Stomach (tissue), 9 donors: ENCODE results near the gene SH3BP5. TPM values are rescaled to one million over a fixed set of nuclear protein-coding genes. Genes with fewer than 3 reads are reported as not detected.

Experiments
- DNase-seq, 2 donors: peaks; one replicate each; pipeline versions ENCODE4 v3.0.0 to v3.0.0-alpha.2; 2013 to 2019
- H3K27ac ChIP-seq, 5 donors: fragments of 200-600 bp in 4 of 5; sonication (generic) in 4 of 5; one replicate each; pipeline ENCODE4 v1.5.1; 2013 to 2019; ENCODE audit warnings: mild to moderate bottlenecking in 1 of 5, moderate library complexity in 1 of 5
- H3K27me3 ChIP-seq, 3 donors: fragments of 200-600 bp; sonication (generic); one replicate each; pipeline ENCODE4 v1.5.1; 2017 to 2019; ENCODE audit warnings: mixed run types in 1 of 3
- H3K36me3 ChIP-seq, 4 donors: fragments of 200-600 bp; sonication (generic); 1 replicate in 3 of 4; 2 replicates in 1 of 4; pipeline ENCODE4 v1.5.1; 2016 to 2019
- H3K4me1 ChIP-seq, 4 donors: fragments of 200-600 bp; sonication (generic); one replicate each; pipeline ENCODE4 v1.5.1; 2016 to 2019
- H3K4me3 ChIP-seq, 4 donors: fragments of 200-600 bp; sonication (generic) in 3 of 4; one replicate each; pipeline ENCODE4 v1.5.1; 2016 to 2019; ENCODE audit warnings: mild to moderate bottlenecking in 1 of 4
- H3K9me3 ChIP-seq, 4 donors: fragments of 200-600 bp; sonication (generic); one replicate each; pipeline ENCODE4 v1.5.1; 2016 to 2019
- EP300 ChIP-seq: sonication (generic); formaldehyde crosslinking; IDR thresholded peaks from one replicate; pipeline ENCODE4 v1.6.1; 2017; ENCODE audit warnings: antibody characterized with exemption
- POLR2A ChIP-seq, 4 donors: fragments of 450-650 bp; IDR thresholded peaks; one replicate each; pipeline ENCODE4 v1.6.1; 2016; ENCODE audit warnings: antibody characterized with exemption in 4 of 4, control low read depth in 2 of 4, mild to moderate bottlenecking in 1 of 4, moderate library complexity in 1 of 4
- POLR2AphosphoS5 ChIP-seq, 3 donors: sonication (generic); formaldehyde crosslinking; IDR thresholded peaks; one replicate each; pipeline ENCODE4 v1.6.1; 2016; ENCODE audit warnings: antibody characterized with exemption in 3 of 3
- WGBS, 5 donors: extraction: QIAGEN DNeasy Blood & Tissue Kit in 3 of 5; methylation state at CpG; one replicate each; pipeline versions ENCODE4 v1.1.5 to v1.1.7; 2013 to 2018; 5-methylcytosine and 5-hydroxymethylcytosine counted together
- intact Hi-C: fragments of 100-400 bp; cut with DNase I; formaldehyde crosslinking; loops from one replicate; pipeline ENCODE4 v1.15.1; 2023; ENCODE audit warnings: low total_unique reads
- polyA plus RNA-seq, 3 donors: library from polyadenylated mRNA; stranded (reverse); fragments of 200-250 nt; gene quantifications; one replicate each; pipeline ENCODE4 v1.2.3, GENCODE V29; 2013
- small RNA-seq, 4 donors: library from RNA; depleted of rRNA; stranded (forward); fragments of <200 nt; gene quantifications; one replicate each; pipeline ENCODE3, GENCODE V24; 2016
- total RNA-seq, 5 donors: library from RNA; depleted of rRNA; stranded (reverse); fragments of >200 nt; gene quantifications; one replicate each; pipeline versions ENCODE4 v1.1.0 to v1.2.3, GENCODE V29; 2014 to 2016
- TF ChIP-seq, protein P1 (sequence below), 7 experiments: fragments of 450-650 bp in 4 of 7; fragments of 200-600 bp in 3 of 7; sonication (generic) in 3 of 7; IDR thresholded peaks; one replicate each; pipeline ENCODE4 v1.5.1; 2016 to 2019; ENCODE audit warnings: antibody characterized with exemption in 7 of 7, control low read depth in 2 of 7, mild to moderate bottlenecking in 1 of 7
- donor health status: healthy with polysubstance abuse.
- donor health status: Bipolar disorder and iron deficiency.
- donor health status: healthy.

The SH3BP5 gene
- total and polyA plus RNA-seq, 8 donors = 1.8 to 43.7 (median 18.9) TPM

DNA sequence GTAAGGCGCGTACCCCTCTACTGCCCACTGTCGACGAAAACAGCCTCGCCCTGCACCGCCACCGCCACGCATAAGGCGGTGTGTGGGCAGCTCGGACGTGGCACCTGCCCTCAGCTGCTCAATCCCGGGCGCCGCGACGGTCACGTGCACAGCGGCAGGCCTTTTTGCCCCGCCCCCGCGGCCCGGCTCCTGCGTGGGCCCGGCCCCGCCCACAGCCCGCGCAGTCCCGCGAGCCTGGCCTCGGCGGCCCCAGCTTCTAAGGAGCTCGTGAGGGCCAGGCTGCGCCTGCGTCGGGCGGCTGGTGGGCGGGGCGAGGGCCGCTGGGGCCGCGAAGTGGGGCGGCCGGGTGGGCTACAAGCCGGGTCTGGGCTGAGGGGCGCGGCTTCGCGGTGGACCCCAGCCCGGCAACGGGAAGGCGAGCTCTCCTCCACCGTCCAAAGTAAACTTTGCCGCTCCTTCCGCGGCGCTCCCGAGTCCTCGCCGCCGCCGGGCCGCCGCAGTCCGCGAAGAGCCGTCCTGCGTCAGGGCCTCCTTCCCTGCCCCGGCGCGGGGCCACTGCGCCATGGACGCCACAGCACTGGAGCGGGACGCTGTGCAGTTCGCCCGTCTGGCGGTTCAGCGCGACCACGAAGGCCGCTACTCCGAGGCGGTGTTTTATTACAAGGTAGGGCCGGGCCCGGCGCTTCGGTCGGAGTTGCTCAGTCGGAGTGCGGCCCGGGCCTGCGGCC lies 126.3 kb downstream of the SH3BP5 start, which contains the start of gene CAPN7:
TSS of gene CAPN7 (plus strand) at position 313 of the 728 bp plus-strand sequence. CDS start at position 563, 250 bp downstream.
- intact Hi-C loops = loop anchor here (10.0 kb wide), 1 partner anchor 179 kb away; no protein-coding TSS in a partner anchor
- DNase-seq = peak; percentile 98
- Histone ChIP-seq H3K27me3 (no peaks in the 10 kb centered on the region), H3K4me3 (peak within 1 kb of the TSS; percentile 76 to 91 (median 83)), H3K36me3 (peaks cover 0 to 17% (median 6%) of the 10 kb centered on the region in 4 donors), H3K4me1 (peaks cover 8 to 48% (median 34%) of the 10 kb centered on the region in 4 donors), H3K27ac (peak within 1 kb of the TSS; percentile 95 to 98 (median 98)), H3K9me3 (no peaks in the 10 kb centered on the region)
- 0 to 1% (median 1%) methylated on average over 48 to 92 of the region's 92 CpGs for WGBS, 5 donors
- TF ChIP-seq, protein P1, sequence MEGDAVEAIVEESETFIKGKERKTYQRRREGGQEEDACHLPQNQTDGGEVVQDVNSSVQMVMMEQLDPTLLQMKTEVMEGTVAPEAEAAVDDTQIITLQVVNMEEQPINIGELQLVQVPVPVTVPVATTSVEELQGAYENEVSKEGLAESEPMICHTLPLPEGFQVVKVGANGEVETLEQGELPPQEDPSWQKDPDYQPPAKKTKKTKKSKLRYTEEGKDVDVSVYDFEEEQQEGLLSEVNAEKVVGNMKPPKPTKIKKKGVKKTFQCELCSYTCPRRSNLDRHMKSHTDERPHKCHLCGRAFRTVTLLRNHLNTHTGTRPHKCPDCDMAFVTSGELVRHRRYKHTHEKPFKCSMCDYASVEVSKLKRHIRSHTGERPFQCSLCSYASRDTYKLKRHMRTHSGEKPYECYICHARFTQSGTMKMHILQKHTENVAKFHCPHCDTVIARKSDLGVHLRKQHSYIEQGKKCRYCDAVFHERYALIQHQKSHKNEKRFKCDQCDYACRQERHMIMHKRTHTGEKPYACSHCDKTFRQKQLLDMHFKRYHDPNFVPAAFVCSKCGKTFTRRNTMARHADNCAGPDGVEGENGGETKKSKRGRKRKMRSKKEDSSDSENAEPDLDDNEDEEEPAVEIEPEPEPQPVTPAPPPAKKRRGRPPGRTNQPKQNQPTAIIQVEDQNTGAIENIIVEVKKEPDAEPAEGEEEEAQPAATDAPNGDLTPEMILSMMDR (IDR thresholded peaks at IDR 0.05) = peak in 3 of 7 experiments; percentile 29 to 36 (median 30)
- peak in 2 of 4 donors; percentile 10 to 28 for TF ChIP-seq POLR2A (IDR thresholded peaks at IDR 0.05)
- TF ChIP-seq EP300 = no peak
- peak; percentile 65 to 96 (median 96) for TF ChIP-seq POLR2AphosphoS5 (IDR thresholded peaks at IDR 0.05)

GRCh38 chr3:15205482-15205933 lies 126.9 kb downstream of the SH3BP5 start:
- WGBS, 5 donors = 0 to 5% (median 3%) methylated on average over 3 of the region's 3 CpGs
- intact Hi-C loops = loop anchor here (10.0 kb wide), 1 partner anchor 179 kb away; no protein-coding TSS in a partner anchor

More at GRCh38 chr3:15205482-15205933, 126.9 kb downstream of the SH3BP5 start:
- no peak for DNase-seq
- peaks cover 8 to 42% (median 31%) of the 10 kb centered on the region in 4 donors for H3K4me1 ChIP-seq
- H3K36me3 ChIP-seq = peaks cover 0 to 11% (median 3%) of the 10 kb centered on the region in 4 donors
- peak overlapping the region; percentile 95 to 98 (median 98) for H3K27ac ChIP-seq
- no peaks in the 10 kb centered on the region for H3K27me3 ChIP-seq
- peak overlapping the region; percentile 76 to 91 (median 83) for H3K4me3 ChIP-seq
- no peaks in the 10 kb centered on the region for H3K9me3 ChIP-seq
- TF ChIP-seq, protein P1 (IDR thresholded peaks at IDR 0.05) = peak in 1 of 7 experiments; percentile 33
- TF ChIP-seq POLR2A (IDR thresholded peaks at IDR 0.05) = peak in 1 of 4 donors; percentile 63
- TF ChIP-seq EP300 = no peak
- no peak for TF ChIP-seq POLR2AphosphoS5 (IDR thresholded peaks at IDR 0.05)

Small RNA genes lying within 50 kb of the gene (small RNA-seq; reads per million reads assigned to genes)
- 0 reads per million in 4 donors for gene HMGN2P7
- gene RNU6-454P = 0 reads per million in 4 donors

Other genes with a start within 250 kb of the SH3BP5 start
- 100 to 1,000 TPM in 1 of 5 donors, 10 to 100 TPM in 3, 1 to 10 TPM in 1; 4.3 to 127 (median 26.6) TPM for gene RBSN, start 233.4 kb downstream of the SH3BP5 start, total RNA-seq
- gene RBSN, start 233.4 kb downstream of the SH3BP5 start, polyA plus RNA-seq = 1 to 10 TPM; 5.9 to 8.5 (median 7.9) TPM
- 100 to 1,000 TPM in 3 of 5 donors, 10 to 100 TPM in 2; 68.4 to 483 (median 118) TPM for gene CAPN7, start 126.3 kb downstream of the SH3BP5 start, total RNA-seq
- 10 to 100 TPM in 2 of 3 donors, 1 to 10 TPM in 1; 7.7 to 13.6 (median 12.3) TPM for gene CAPN7, start 126.3 kb downstream of the SH3BP5 start, polyA plus RNA-seq
- gene METTL6, start 95.0 kb upstream of the SH3BP5 start, total RNA-seq = 10 to 100 TPM in 1 of 5 donors, 1 to 10 TPM in 3, under 1 TPM in 1; 0.29 to 35.8 (median 5.9) TPM
- gene METTL6, start 95.0 kb upstream of the SH3BP5 start, polyA plus RNA-seq = 10 to 100 TPM in 2 of 3 donors, 1 to 10 TPM in 1; 6.8 to 14.5 (median 11.5) TPM
- 10 to 100 TPM in 4 of 5 donors, 1 to 10 TPM in 1; 1.8 to 62.9 (median 29.5) TPM for gene EAF1, start 95.0 kb upstream of the SH3BP5 start, total RNA-seq
- gene EAF1, start 95.0 kb upstream of the SH3BP5 start, polyA plus RNA-seq = 1 to 10 TPM; 3.2 to 8.2 (median 8.1) TPM
- 1 to 10 TPM in 3 of 5 donors, under 1 TPM in 1, not detected in 1; 0.29 to 5.3 (median 1.2) TPM for gene COLQ, start 189.1 kb upstream of the SH3BP5 start, total RNA-seq
- 1 to 10 TPM in 1 of 3 donors, under 1 TPM in 2; 0.62 to 1.9 (median 0.76) TPM for gene COLQ, start 189.1 kb upstream of the SH3BP5 start, polyA plus RNA-seq